ENCODE results near the gene CELSR1. TPM values are rescaled to one million over a fixed set of nuclear protein-coding genes. Genes with fewer than 3 reads are reported as not detected.

Gene CELSR1
- total RNA-seq, 1 experiment from 2014 or later = 22.6 TPM

- no peak overlapping the region for H3K4me2 ChIP-seq (ENCODE audit: insufficient read depth, insufficient read length, low read length)
- no peaks in the 10 kb centered on the region for H3K9me3 ChIP-seq (ENCODE audit: control insufficient read depth, low read depth, low read length)
- H3K27me3 ChIP-seq (ENCODE audit: insufficient read depth, low read length) = no peaks in the 10 kb centered on the region
- TF ChIP-seq CTCF (conservative IDR thresholded peaks at IDR 0.05) = no peak
- 0 out of 7 replicates have a peak, but pooled peaks cover 0 to 2% (median 0%) of the 10 kb centered on the region in 3 experiments for H3K36me3 Mint-ChIP-seq (ENCODE audit: insufficient read depth in 1 of 3, low read depth in 3 of 3)
- peaks cover 43% of the 10 kb centered on the region for H3K27me3 Mint-ChIP-seq (ENCODE audit: low read depth)
- no peaks in the 10 kb centered on the region for H3K79me1 ChIP-seq (ENCODE audit: insufficient read depth, low read depth, low read length, poor library complexity, severe bottlenecking)
- H3K27ac ChIP-seq (ENCODE audit: insufficient read length, low read depth, low read length) = no peak overlapping the region
- no peak for DNase-seq
- no peak overlapping the region for H4K91ac ChIP-seq (ENCODE audit: insufficient read length, low read depth, low read length)
- H3K18ac ChIP-seq (ENCODE audit: insufficient read length, low read depth, low read length) = no peak overlapping the region
- H4K8ac ChIP-seq (replicated peaks; ENCODE audit: insufficient read length, low read depth, low read length) = no peak overlapping the region
- no peak overlapping the region for H4K5ac ChIP-seq (ENCODE audit: insufficient read length, low read depth, low read length)
- no peak overlapping the region for H3K9ac ChIP-seq (ENCODE audit: extremely low read depth, insufficient read length, low read length)
- no peak overlapping the region for H3T11ph ChIP-seq (ENCODE audit: low read length)
- H3K9me3 Mint-ChIP-seq = peaks cover 3 to 4% of the 10 kb centered on the region in 2 experiments
- H3K4ac ChIP-seq (ENCODE audit: low read depth, low read length) = no peak overlapping the region
- WGBS (ENCODE audit: extremely low coverage, insufficient read length, low lambda C conversion rate) = no CpG with 5 or more reads among the region's 8 CpGs
- H2AFZ ChIP-seq (ENCODE audit: low read length) = no peak overlapping the region
- H3K56ac ChIP-seq (ENCODE audit: insufficient read length, low read depth, low read length) = no peak overlapping the region
- H3K14ac ChIP-seq (ENCODE audit: insufficient read depth, low read length) = no peak overlapping the region; the same call in 1 of the 2 replicates
- H2BK20ac ChIP-seq (ENCODE audit: low read depth, low read length, poor library complexity, severe bottlenecking) = no peak overlapping the region
- 0 out of 2 replicates have a peak overlapping the region, but pooled peaks have one; percentile 55 for H2BK15ac ChIP-seq (ENCODE audit: low read depth, low read length)
- peaks cover 0 to 9% of the 10 kb centered on the region in 2 experiments; a peak in 2 of 4 replicates for H3K4me1 Mint-ChIP-seq
- no peak overlapping the region for H3K4me3 Mint-ChIP-seq
- no peak overlapping the region for H3K23ac ChIP-seq (ENCODE audit: insufficient read length, low read depth, low read length)
- no peak overlapping the region for H2BK120ac ChIP-seq (ENCODE audit: low read depth, low read length, poor library complexity, severe bottlenecking)
- H2BK12ac ChIP-seq (ENCODE audit: insufficient read length, low read depth, low read length) = no peak overlapping the region
- no peaks in the 10 kb centered on the region for H3K79me2 ChIP-seq (ENCODE audit: insufficient read depth, low read length)
- H2BK5ac ChIP-seq (ENCODE audit: insufficient read length, low read length) = no peak overlapping the region
- H3K27ac Mint-ChIP-seq = no peak overlapping the region
- H3K4me1 ChIP-seq (ENCODE audit: insufficient read depth, low read length) = no peaks in the 10 kb centered on the region
- no peaks in the 10 kb centered on the region for H4K20me1 ChIP-seq (ENCODE audit: control insufficient read depth, insufficient read depth, insufficient read length)
- no peaks in the 10 kb centered on the region for H3K23me2 ChIP-seq (ENCODE audit: insufficient read length, low read depth, low read length, poor library complexity, severe bottlenecking)
- H2AK5ac ChIP-seq (ENCODE audit: insufficient read length, low read length) = no peak overlapping the region
These were observed 20.5 kb upstream of the CELSR1 start for GRCh38 chr22:46557736-46558480.

Measured in H9 (cell line).